ENCODE measurements around the gene MYMX.

Gene MYMX

DNA sequence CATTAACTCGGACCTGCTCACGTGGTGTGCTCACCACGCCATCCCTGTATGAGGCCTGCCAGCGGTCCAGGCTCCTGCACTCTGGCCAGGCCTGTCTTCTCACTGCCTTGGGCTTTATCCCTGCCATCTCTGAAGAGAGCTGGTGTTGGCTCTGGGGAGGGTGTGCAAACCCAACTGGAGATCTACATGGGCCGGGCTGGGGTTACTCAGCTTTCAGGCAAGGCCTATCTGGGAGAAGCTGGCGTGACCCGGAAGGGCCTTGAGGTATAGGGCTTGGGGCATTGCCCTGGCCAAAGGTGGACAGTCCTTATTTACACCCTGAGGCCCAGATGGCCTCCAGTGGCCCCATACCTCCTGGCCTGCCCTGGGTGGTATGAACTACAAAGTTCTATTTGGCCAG is 11.7 kb downstream of the MYMX start:
- Histone ChIP-seq H2AFZ (ENCODE audit: low read depth, low read length) (no peak overlapping the region), H3K9ac (ENCODE audit: low read depth, low read length) (no peak overlapping the region), H4K20me1 (ENCODE audit: insufficient read depth, low read length) (peaks cover 27% of the 10 kb centered on the region), H3K27me3 (ENCODE audit: insufficient read depth, low read length, poor library complexity) (no peaks in the 10 kb centered on the region), H3K36me3 (ENCODE audit: insufficient read depth, low read length) (peaks cover 54% of the 10 kb centered on the region), H3K4me2 (ENCODE audit: insufficient read depth, low read length) (no peak overlapping the region), H3K4me1 (ENCODE audit: insufficient read depth, low read length) (peaks cover 37% of the 10 kb centered on the region), H3K9me3 (ENCODE audit: insufficient read depth, low read length, severe bottlenecking) (no peaks in the 10 kb centered on the region), H3K27ac (ENCODE audit: low read length) (no peak overlapping the region), H3K79me2 (ENCODE audit: insufficient read depth, low read length) (peaks cover 23% of the 10 kb centered on the region), H3K4me3 (ENCODE audit: low read depth in 1 of 2, low read length in 2 of 2) (no peak overlapping the region)
- ATAC-seq (ENCODE audit: insufficient read depth, low read depth): no peak
- no peak for DNase-seq
- TF ChIP-seq, protein P1, sequence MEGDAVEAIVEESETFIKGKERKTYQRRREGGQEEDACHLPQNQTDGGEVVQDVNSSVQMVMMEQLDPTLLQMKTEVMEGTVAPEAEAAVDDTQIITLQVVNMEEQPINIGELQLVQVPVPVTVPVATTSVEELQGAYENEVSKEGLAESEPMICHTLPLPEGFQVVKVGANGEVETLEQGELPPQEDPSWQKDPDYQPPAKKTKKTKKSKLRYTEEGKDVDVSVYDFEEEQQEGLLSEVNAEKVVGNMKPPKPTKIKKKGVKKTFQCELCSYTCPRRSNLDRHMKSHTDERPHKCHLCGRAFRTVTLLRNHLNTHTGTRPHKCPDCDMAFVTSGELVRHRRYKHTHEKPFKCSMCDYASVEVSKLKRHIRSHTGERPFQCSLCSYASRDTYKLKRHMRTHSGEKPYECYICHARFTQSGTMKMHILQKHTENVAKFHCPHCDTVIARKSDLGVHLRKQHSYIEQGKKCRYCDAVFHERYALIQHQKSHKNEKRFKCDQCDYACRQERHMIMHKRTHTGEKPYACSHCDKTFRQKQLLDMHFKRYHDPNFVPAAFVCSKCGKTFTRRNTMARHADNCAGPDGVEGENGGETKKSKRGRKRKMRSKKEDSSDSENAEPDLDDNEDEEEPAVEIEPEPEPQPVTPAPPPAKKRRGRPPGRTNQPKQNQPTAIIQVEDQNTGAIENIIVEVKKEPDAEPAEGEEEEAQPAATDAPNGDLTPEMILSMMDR (IDR thresholded peaks at IDR 0.05; ENCODE audit: borderline replicate concordance, extremely low read depth, low read length, poor library complexity, severe bottlenecking): no peak
- no peak for TF ChIP-seq EZH2 (IDR thresholded peaks at IDR 0.05; ENCODE audit: borderline replicate concordance, low read depth, low read length, severe bottlenecking)

DNA sequence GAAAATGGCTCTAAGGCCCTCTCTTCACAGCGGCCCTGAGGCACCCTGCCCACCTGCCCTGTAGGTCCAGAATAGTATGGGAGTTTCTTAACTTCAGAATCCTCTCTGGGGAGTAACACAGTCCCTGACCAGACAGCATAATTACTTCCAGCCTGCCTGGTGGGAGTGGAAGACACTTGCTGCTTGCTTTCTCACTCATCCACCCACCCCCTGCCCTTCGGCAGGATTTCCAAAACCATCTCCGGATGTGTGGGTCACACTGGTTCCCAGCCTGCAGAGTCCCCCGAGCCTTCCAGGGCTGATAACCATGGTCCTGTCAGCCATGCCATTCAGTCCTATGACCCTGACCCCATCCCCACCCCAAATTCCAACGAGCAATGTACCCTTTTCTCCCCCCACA is 12.1 kb downstream of the MYMX start:
- Histone ChIP-seq H3K79me2 (ENCODE audit: insufficient read depth, low read length) (peaks cover 21% of the 10 kb centered on the region), H3K27me3 (ENCODE audit: insufficient read depth, low read length, poor library complexity) (no peaks in the 10 kb centered on the region), H4K20me1 (ENCODE audit: insufficient read depth, low read length) (peaks cover 27% of the 10 kb centered on the region), H3K4me3 (ENCODE audit: low read depth in 1 of 2, low read length in 2 of 2) (no peak overlapping the region), H3K9me3 (ENCODE audit: insufficient read depth, low read length, severe bottlenecking) (no peaks in the 10 kb centered on the region), H2AFZ (ENCODE audit: low read depth, low read length) (no peak overlapping the region), H3K4me1 (ENCODE audit: insufficient read depth, low read length) (peaks cover 34% of the 10 kb centered on the region), H3K9ac (ENCODE audit: low read depth, low read length) (no peak overlapping the region), H3K27ac (ENCODE audit: low read length) (no peak overlapping the region), H3K36me3 (ENCODE audit: insufficient read depth, low read length) (peaks cover 58% of the 10 kb centered on the region), H3K4me2 (ENCODE audit: insufficient read depth, low read length) (no peak overlapping the region)
- no peak for TF ChIP-seq EZH2 (IDR thresholded peaks at IDR 0.05; ENCODE audit: borderline replicate concordance, low read depth, low read length, severe bottlenecking)
- TF ChIP-seq, protein P1 (IDR thresholded peaks at IDR 0.05; ENCODE audit: borderline replicate concordance, extremely low read depth, low read length, poor library complexity, severe bottlenecking): no peak
- DNase-seq (no peak), ATAC-seq (ENCODE audit: insufficient read depth, low read depth) (no peak)

DNA sequence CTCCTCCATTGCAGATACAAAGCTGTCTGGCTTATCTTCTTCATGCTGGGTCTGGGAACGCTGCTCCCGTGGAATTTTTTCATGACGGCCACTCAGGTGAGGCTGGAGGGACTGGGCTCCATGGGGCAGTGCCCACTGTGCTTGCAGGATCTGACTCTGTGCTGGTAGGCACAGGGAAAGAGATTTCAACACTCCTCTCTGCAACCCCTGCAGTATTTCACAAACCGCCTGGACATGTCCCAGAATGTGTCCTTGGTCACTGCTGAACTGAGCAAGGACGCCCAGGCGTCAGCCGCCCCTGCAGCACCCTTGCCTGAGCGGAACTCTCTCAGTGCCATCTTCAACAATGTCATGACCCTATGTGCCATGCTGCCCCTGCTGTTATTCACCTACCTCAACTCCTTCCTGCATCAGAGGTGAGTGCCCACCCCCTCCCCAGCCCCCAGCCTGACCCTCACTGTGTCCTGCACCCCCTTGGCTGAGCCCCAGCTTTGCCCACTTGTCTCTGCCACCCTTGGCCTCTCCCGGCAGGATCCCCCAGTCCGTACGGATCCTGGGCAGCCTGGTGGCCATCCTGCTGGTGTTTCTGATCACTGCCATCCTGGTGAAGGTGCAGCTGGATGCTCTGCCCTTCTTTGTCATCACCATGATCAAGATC is 12.8 kb downstream of the MYMX start:
- TF ChIP-seq EZH2 (IDR thresholded peaks at IDR 0.05; ENCODE audit: borderline replicate concordance, low read depth, low read length, severe bottlenecking): no peak
- TF ChIP-seq, protein P1 (IDR thresholded peaks at IDR 0.05; ENCODE audit: borderline replicate concordance, extremely low read depth, low read length, poor library complexity, severe bottlenecking): no peak
- peaks cover 14% of the 10 kb centered on the region for H3K79me2 ChIP-seq (ENCODE audit: insufficient read depth, low read length)
- H3K27ac ChIP-seq (ENCODE audit: low read length): no peak overlapping the region
- no peak overlapping the region for H3K4me2 ChIP-seq (ENCODE audit: insufficient read depth, low read length)
- peaks cover 27% of the 10 kb centered on the region for H4K20me1 ChIP-seq (ENCODE audit: insufficient read depth, low read length)
- H3K9me3 ChIP-seq (ENCODE audit: insufficient read depth, low read length, severe bottlenecking): no peaks in the 10 kb centered on the region
- peaks cover 27% of the 10 kb centered on the region for H3K4me1 ChIP-seq (ENCODE audit: insufficient read depth, low read length)
- no peaks in the 10 kb centered on the region for H3K27me3 ChIP-seq (ENCODE audit: insufficient read depth, low read length, poor library complexity)
- no peak overlapping the region for H2AFZ ChIP-seq (ENCODE audit: low read depth, low read length)
- H3K4me3 ChIP-seq (ENCODE audit: low read depth in 1 of 2, low read length in 2 of 2): no peak overlapping the region
- H3K9ac ChIP-seq (ENCODE audit: low read depth, low read length): no peak overlapping the region
- ATAC-seq (ENCODE audit: insufficient read depth, low read depth) (no peak), DNase-seq (no peak)
- H3K36me3 ChIP-seq (ENCODE audit: insufficient read depth, low read length): peaks cover 64% of the 10 kb centered on the region

Data from DND-41 (cell line).